K562 (cell line): ENCODE results near the gene PPM1H. TPM values are rescaled to one million over a fixed set of nuclear protein-coding genes. Genes with fewer than 3 reads are reported as not detected.

Experiments
- ARID2 ChIP-seq: fragments of 450-650 bp; IDR thresholded peaks from 2 replicates; pipeline ENCODE4 v1.6.1; 2017; ENCODE audit warnings: antibody characterized with exemption, mild to moderate bottlenecking
- HDAC1 ChIP-seq, 2 experiments: fragments of 450-650 bp; IDR thresholded peaks; 2 replicates each; pipeline ENCODE4 v1.6.1; 2016 to 2017; ENCODE audit warnings: inconsistent platforms in 1 of 2, mild to moderate bottlenecking in 1 of 2, moderate library complexity in 1 of 2
- JUND ChIP-seq, 2 experiments: IDR thresholded peaks; 2 replicates in 1 of 2; 3 replicates in 1 of 2; pipeline ENCODE4 v1.6.1; 2011; ENCODE audit warnings: borderline replicate concordance in 2 of 2, low read depth in 2 of 2, low read length in 2 of 2, improper control_type of control experiment in 1 of 2, missing biosample characterization in 1 of 2, missing genetic modification characterization in 1 of 2, missing genetic modification reagents in 1 of 2
- NR1H2 ChIP-seq: sonication (generic); formaldehyde crosslinking; IDR thresholded peaks from 2 replicates; pipeline ENCODE4 v1.4.0; 2020; ENCODE audit warnings: mild to moderate bottlenecking, missing genetic modification reagents
- NRF1 ChIP-seq, 2 experiments: fragments of 450-650 bp; IDR thresholded peaks in 1 of 2; conservative IDR thresholded peaks in 1 of 2; 2 replicates each; pipeline ENCODE4 v1.6.1; 2014; ENCODE audit warnings: mild to moderate bottlenecking in 2 of 2
- POU5F1 ChIP-seq: fragments of 150-350 bp; IDR thresholded peaks from 2 replicates; pipeline ENCODE4 v1.6.1; 2014; ENCODE audit warnings: borderline replicate concordance, low read length, low read depth, mild to moderate bottlenecking; ENCODE audit not compliant: partially characterized antibody
- RAD51 ChIP-seq: fragments of 450-650 bp; IDR thresholded peaks from 2 replicates; pipeline ENCODE4 v1.7.1; 2016; ENCODE audit warnings: low read depth, mild to moderate bottlenecking, borderline replicate concordance
- SRF ChIP-seq, 2 experiments: fragments of 250-450, 450-650 bp in 1 of 2; sonication (Bioruptor Pico) in 1 of 2; sonication (generic) in 1 of 2; formaldehyde crosslinking; IDR thresholded peaks; 2 replicates each; pipeline versions ENCODE4 v1.5.0 to v1.5.1; 2020 to 2022; ENCODE audit warnings: mild to moderate bottlenecking in 1 of 2, missing genetic modification reagents in 1 of 2
- TBL1XR1 ChIP-seq, 2 experiments: IDR thresholded peaks; 2 replicates each; pipeline ENCODE4 v1.6.1; 2012; ENCODE audit warnings: improper control_type of control experiment in 2 of 2, low read length in 2 of 2, mild to moderate bottlenecking in 1 of 2
- ZBTB26 ChIP-seq: fragments of 450-650 bp; formaldehyde crosslinking; IDR thresholded peaks from 2 replicates; pipeline ENCODE4 v1.4.0; 2022; ENCODE audit warnings: missing genetic modification characterization
- ZNF316 ChIP-seq: fragments of 450-650 bp; IDR thresholded peaks from 2 replicates; pipeline ENCODE4 v1.6.1; 2016
- ZNF407 ChIP-seq: fragments of 450-650 bp; IDR thresholded peaks from 2 replicates; pipeline ENCODE4 v1.6.1; 2016; ENCODE audit warnings: low read depth
- ZNF444 ChIP-seq: fragments of 250-450 bp; sonication (Bioruptor Pico); IDR thresholded peaks from 2 replicates; pipeline ENCODE4 v1.4.0; 2020; ENCODE audit warnings: mild to moderate bottlenecking, moderate library complexity
- ZNF584 ChIP-seq: fragments of 200-800 bp; sonication (Bioruptor generic); IDR thresholded peaks from 2 replicates; pipeline ENCODE4 v1.6.1; 2016; ENCODE audit warnings: low read depth, mild to moderate bottlenecking, missing genetic modification characterization, missing compliant biosample characterization
- ZNF695 ChIP-seq: fragments of 450-650 bp; formaldehyde crosslinking; IDR thresholded peaks from 2 replicates; pipeline ENCODE4 v1.4.0; 2020; ENCODE audit warnings: mild to moderate bottlenecking, moderate library complexity
- polyA plus RNA-seq, 8 experiments: library from polyadenylated mRNA; depleted of rRNA in 4 of 8; stranded (reverse) in 5 of 8; unstranded in 3 of 8; fragments of >200 nt; fragmentation: Nextera tagmentation in 2 of 8; fragmentation: Illumina TruSeq in 1 of 8; extraction: Ambion mirVana in 2 of 8; extraction: Trizol in 1 of 8; gene quantifications; 2 replicates each; pipeline versions ENCODE4 v1.2.1 to v1.2.3, GENCODE V29; 2011 to 2014; ENCODE audit warnings: inconsistent platforms in 1 of 8, missing spikeins in 1 of 8
- total RNA-seq, 7 experiments: library from RNA; depleted of rRNA in 6 of 7; stranded (reverse); fragments of >200 nt in 6 of 7; fragmentation: Illumina TruSeq in 2 of 7; extraction: Trizol in 2 of 7; gene quantifications; 2 replicates each; pipeline versions ENCODE4 v1.2.1 to v1.2.3, GENCODE V29; 2011 to 2021; ENCODE audit warnings: low replicate concordance in 1 of 7
- TF ChIP-seq, protein P1 (sequence below), 2 experiments: fragments of 450-650 bp in 1 of 2; IDR thresholded peaks; 2 replicates each; pipeline ENCODE4 v1.6.1; 2011 to 2017; ENCODE audit warnings: low read depth in 2 of 2, antibody characterized with exemption in 1 of 2, borderline replicate concordance in 1 of 2, low read length in 1 of 2, mild to moderate bottlenecking in 1 of 2, mixed read lengths in 1 of 2; ENCODE audit not compliant: control insufficient read depth in 1 of 2

The PPM1H gene
- total and polyA plus RNA-seq, 9 of the 15 experiments (the other 6 are each of a cell fraction or from before 2014, with no cell fraction given) = 5.3 to 29.3 (median 11.3) TPM

DNA sequence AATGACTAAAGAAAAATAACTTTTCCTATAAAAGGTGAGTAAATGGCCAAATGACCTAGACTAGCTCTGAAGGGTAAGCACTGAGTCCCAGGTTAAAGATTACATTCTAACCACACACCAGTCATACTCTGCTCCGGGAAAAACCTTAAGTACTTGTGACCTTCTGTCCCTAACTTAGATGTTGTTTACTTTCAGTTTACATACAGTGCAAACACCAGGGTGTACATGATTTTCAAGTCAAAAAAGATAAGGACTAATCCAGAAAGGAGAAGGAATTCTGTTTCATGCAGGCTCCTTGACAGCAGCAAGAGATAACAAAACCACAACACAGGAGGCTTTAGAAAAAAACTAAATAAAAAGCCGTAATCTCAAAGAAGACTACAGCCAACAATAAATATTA, 174.2 kb downstream of the PPM1H start (continued):
- TF ChIP-seq ZNF407 = no peak
- no peak for TF ChIP-seq ZNF316
- TF ChIP-seq ZBTB26 (CRISPR knock-in tag) = no peak
- no peak for TF ChIP-seq POU5F1
- TF ChIP-seq RAD51 = no peak
- no peak for TF ChIP-seq SRF (CRISPR knock-in tag; IDR thresholded peaks at IDR 0.05)
- TF ChIP-seq ARID2 = no peak
- TF ChIP-seq JUND (IDR thresholded peaks at IDR 0.05; ENCODE audit: borderline replicate concordance, low read depth, low read length) = 0 out of 2 replicates have a peak, but pooled peaks have one; percentile 18
- TF ChIP-seq JUND (tag; IDR thresholded peaks at IDR 0.05; ENCODE audit: borderline replicate concordance, low read depth, low read length) = no peak
- TF ChIP-seq NR1H2 = no peak
- TF ChIP-seq, protein P1, sequence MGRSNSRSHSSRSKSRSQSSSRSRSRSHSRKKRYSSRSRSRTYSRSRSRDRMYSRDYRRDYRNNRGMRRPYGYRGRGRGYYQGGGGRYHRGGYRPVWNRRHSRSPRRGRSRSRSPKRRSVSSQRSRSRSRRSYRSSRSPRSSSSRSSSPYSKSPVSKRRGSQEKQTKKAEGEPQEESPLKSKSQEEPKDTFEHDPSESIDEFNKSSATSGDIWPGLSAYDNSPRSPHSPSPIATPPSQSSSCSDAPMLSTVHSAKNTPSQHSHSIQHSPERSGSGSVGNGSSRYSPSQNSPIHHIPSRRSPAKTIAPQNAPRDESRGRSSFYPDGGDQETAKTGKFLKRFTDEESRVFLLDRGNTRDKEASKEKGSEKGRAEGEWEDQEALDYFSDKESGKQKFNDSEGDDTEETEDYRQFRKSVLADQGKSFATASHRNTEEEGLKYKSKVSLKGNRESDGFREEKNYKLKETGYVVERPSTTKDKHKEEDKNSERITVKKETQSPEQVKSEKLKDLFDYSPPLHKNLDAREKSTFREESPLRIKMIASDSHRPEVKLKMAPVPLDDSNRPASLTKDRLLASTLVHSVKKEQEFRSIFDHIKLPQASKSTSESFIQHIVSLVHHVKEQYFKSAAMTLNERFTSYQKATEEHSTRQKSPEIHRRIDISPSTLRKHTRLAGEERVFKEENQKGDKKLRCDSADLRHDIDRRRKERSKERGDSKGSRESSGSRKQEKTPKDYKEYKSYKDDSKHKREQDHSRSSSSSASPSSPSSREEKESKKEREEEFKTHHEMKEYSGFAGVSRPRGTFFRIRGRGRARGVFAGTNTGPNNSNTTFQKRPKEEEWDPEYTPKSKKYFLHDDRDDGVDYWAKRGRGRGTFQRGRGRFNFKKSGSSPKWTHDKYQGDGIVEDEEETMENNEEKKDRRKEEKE (IDR thresholded peaks at IDR 0.05; ENCODE audit: borderline replicate concordance in 1 of 2, control insufficient read depth in 1 of 2, low read depth in 2 of 2, low read length in 1 of 2) = no peak
- TF ChIP-seq ZNF584 (CRISPR knock-in tag) = 0 out of 2 replicates have a peak, but pooled peaks have one; percentile 38
- no peak for TF ChIP-seq TBL1XR1 (IDR thresholded peaks at IDR 0.05; ENCODE audit: low read length in 2 of 2)
- TF ChIP-seq NRF1 (conservative IDR thresholded peaks at IDR 0.05 in 1 of 2, IDR thresholded peaks at IDR 0.05 in 1 of 2) = no peak
- TF ChIP-seq ZNF444 = no peak
- no peak for TF ChIP-seq ZNF695
- no peak for TF ChIP-seq HDAC1 (IDR thresholded peaks at IDR 0.05)
